Upper lobe of right lung (tissue), 1 donor: ENCODE results near the gene MAP1LC3B. TPM values are rescaled to one million over a fixed set of nuclear protein-coding genes. Genes with fewer than 3 reads are reported as not detected.

Experiments used
- ATAC-seq: fragments of 200-7000 bp; cut with Tn5 transposase; one replicate; pipeline ENCODE4 v1.9.1; 2020; ENCODE audit warnings: mild to moderate bottlenecking, moderate library complexity
- DNase-seq: peaks from one replicate; pipeline ENCODE4 v3.0.0-alpha.2; 2020
- H3K27ac ChIP-seq: fragments of 200-600 bp; one replicate; pipeline ENCODE4 v1.8.0; 2022
- H3K27me3 ChIP-seq: fragments of 200-600 bp; one replicate; pipeline ENCODE4 v1.8.0; 2022; ENCODE audit warnings: mild to moderate bottlenecking
- H3K36me3 ChIP-seq: fragments of 200-600 bp; one replicate; pipeline ENCODE4 v1.8.0; 2022
- H3K4me1 ChIP-seq: fragments of 200-600 bp; one replicate; pipeline ENCODE4 v1.8.0; 2022
- H3K4me3 ChIP-seq: fragments of 200-600 bp; one replicate; pipeline ENCODE4 v1.8.0; 2022; ENCODE audit warnings: mild to moderate bottlenecking
- H3K9me3 ChIP-seq: fragments of 200-600 bp; one replicate; pipeline ENCODE4 v1.8.0; 2022
- CTCF ChIP-seq: fragments of 200-600 bp; IDR thresholded peaks from one replicate; pipeline ENCODE4 v1.8.0; 2022; ENCODE audit warnings: antibody characterized with exemption
- intact Hi-C: fragments of 100-400 bp; cut with DNase I; formaldehyde crosslinking; loops from one replicate; pipeline ENCODE4 v1.11.0; 2022
- total RNA-seq: library from RNA; stranded (reverse); fragmentation: NEBNext Ultra II Directional; extraction: Animal tissue kit (Norgen Biotek cat#: 25700); gene quantifications from one replicate; pipeline ENCODE4 v1.2.1, GENCODE V29; 2021
- donor health status: DM: no; HTN: yes; CAD: no; lungs with severe emphysema.

MAP1LC3B gene
- total RNA-seq, 1 donor from 2014 or later = 70.4 TPM

GRCh38 chr16:87409153-87409552 lies 17.0 kb downstream of the MAP1LC3B start:
- no peaks in the 10 kb centered on the region for H3K27me3 ChIP-seq
- intact Hi-C loops = no loop called here
- H3K9me3 ChIP-seq = no peaks in the 10 kb centered on the region
- DNase-seq = no peak
- ATAC-seq = no peak
- H3K36me3 ChIP-seq = peaks cover 85% of the 10 kb centered on the region
- no peak overlapping the region for H3K27ac ChIP-seq
- no peak overlapping the region for H3K4me3 ChIP-seq
- no peaks in the 10 kb centered on the region for H3K4me1 ChIP-seq
- no peak for TF ChIP-seq CTCF

GRCh38 chr16:87409781-87410180 lies 17.6 kb downstream of the MAP1LC3B start:
- Histone ChIP-seq H3K4me1 (no peaks in the 10 kb centered on the region), H3K4me3 (no peak overlapping the region), H3K36me3 (peaks cover 85% of the 10 kb centered on the region), H3K27me3 (no peaks in the 10 kb centered on the region), H3K9me3 (no peaks in the 10 kb centered on the region), H3K27ac (no peak overlapping the region)
- TF ChIP-seq CTCF = no peak
- DNase-seq = no peak
- ATAC-seq = no peak
- intact Hi-C loops = loop anchor here (10.0 kb wide), 1 partner anchor 225 kb away; no protein-coding TSS in a partner anchor

- no peaks in the 10 kb centered on the region for H3K9me3 ChIP-seq
- H3K4me3 ChIP-seq = no peak overlapping the region
- ATAC-seq (no peak), DNase-seq (no peak)
- TF ChIP-seq CTCF = no peak
- peaks cover 85% of the 10 kb centered on the region for H3K36me3 ChIP-seq
- intact Hi-C loops = loop anchor here (10.0 kb wide), 1 partner anchor 224 kb away; no protein-coding TSS in a partner anchor
- H3K27me3 ChIP-seq = no peaks in the 10 kb centered on the region
- no peaks in the 10 kb centered on the region for H3K4me1 ChIP-seq
- no peak overlapping the region for H3K27ac ChIP-seq
Measured at GRCh38 chr16:87410530-87410929, 18.4 kb downstream of the MAP1LC3B start.

- H3K4me1 ChIP-seq = no peaks in the 10 kb centered on the region
- peaks cover 84% of the 10 kb centered on the region for H3K36me3 ChIP-seq
- TF ChIP-seq CTCF = no peak
- no peak for ATAC-seq
- intact Hi-C loops = loop anchor here (10.0 kb wide), 1 partner anchor 224 kb away; no protein-coding TSS in a partner anchor
- H3K27me3 ChIP-seq = no peaks in the 10 kb centered on the region
- no peaks in the 10 kb centered on the region for H3K9me3 ChIP-seq
- H3K4me3 ChIP-seq = no peak overlapping the region
- no peak overlapping the region for H3K27ac ChIP-seq
- no peak for DNase-seq
Measured at GRCh38 chr16:87410968-87411367, 18.8 kb downstream of the MAP1LC3B start.

- intact Hi-C loops = loop anchor here (10.0 kb wide), 1 partner anchor 223 kb away; no protein-coding TSS in a partner anchor
Measured at GRCh38 chr16:87411375-87412271, 19.5 kb downstream of the MAP1LC3B start.

More at GRCh38 chr16:87411375-87412271, 19.5 kb downstream of the MAP1LC3B start:
- ATAC-seq (no peak), DNase-seq (no peak)
- H3K4me1 ChIP-seq = no peaks in the 10 kb centered on the region
- H3K36me3 ChIP-seq = peaks cover 84% of the 10 kb centered on the region
- H3K4me3 ChIP-seq = no peak overlapping the region
- TF ChIP-seq CTCF = no peak
- no peak overlapping the region for H3K27ac ChIP-seq
- no peaks in the 10 kb centered on the region for H3K9me3 ChIP-seq
- H3K27me3 ChIP-seq = no peaks in the 10 kb centered on the region
